SK-N-SH treated with all-trans-retinoic acid at 6 μM for 48 hours (cell line): Measurements from ENCODE around the gene STX10.

Source experiments
- PATZ1 ChIP-seq: fragments of 250-450 bp; sonication (Bioruptor Pico); IDR thresholded peaks from 2 replicates; pipeline ENCODE4 v1.8.0; 2020; ENCODE audit warnings: mild to moderate bottlenecking, moderate library complexity, borderline replicate concordance
- PPARA ChIP-seq: fragments of 250-450 bp; sonication (Bioruptor Pico); IDR thresholded peaks from 2 replicates; pipeline ENCODE4 v1.5.0; 2020; ENCODE audit warnings: mild to moderate bottlenecking, borderline replicate concordance
- RARB ChIP-seq: fragments of 250-450 bp; sonication (Bioruptor Pico); IDR thresholded peaks from 2 replicates; pipeline ENCODE4 v1.8.0; 2021; ENCODE audit warnings: mild to moderate bottlenecking, moderate library complexity
- ZC3H10 ChIP-seq: fragments of 250-450 bp; sonication (Bioruptor Pico); IDR thresholded peaks from 2 replicates; pipeline ENCODE4 v1.5.1; 2021; ENCODE audit warnings: mild to moderate bottlenecking, moderate library complexity
- ZFP30 ChIP-seq: fragments of 450-650 bp; formaldehyde crosslinking; IDR thresholded peaks from 2 replicates; pipeline ENCODE4 v1.5.0; 2022; ENCODE audit warnings: mild to moderate bottlenecking, moderate library complexity
- ZNF70 ChIP-seq: fragments of 450-650 bp; formaldehyde crosslinking; IDR thresholded peaks from 2 replicates; pipeline ENCODE4 v1.5.0; 2020; ENCODE audit warnings: mild to moderate bottlenecking, moderate library complexity

GRCh38 chr19:13190781-13191540 lies 40.8 kb upstream of the STX10 start:
- TF ChIP-seq PPARA (CRISPR knock-in tag) (no peak), PATZ1 (CRISPR knock-in tag) (no peak), RARB (CRISPR knock-in tag) (no peak), ZNF70 (CRISPR knock-in tag) (no peak), ZC3H10 (no peak), ZFP30 (CRISPR knock-in tag) (no peak)
